Duodenal mucosa (tissue), 2 donors: ENCODE measurements around the gene GRAMD1A.
A peak's percentile ranks its signal among the peaks of the same experiment; 100 is the strongest.
"Not testable (repeated sequence)": the region's sequence is repeated elsewhere in the genome, so short reads cannot be mapped to it uniquely, and the experiment has no call there.

ENCODE experiments used
- H3K27ac ChIP-seq: one replicate; pipeline ENCODE4 v1.7.0; 2013; ENCODE audit warnings: low read depth, low read length
- H3K27me3 ChIP-seq, 2 donors: one replicate each; pipeline ENCODE4 v1.7.0; 2013; ENCODE audit warnings: low read length in 2 of 2, control low read depth in 1 of 2; ENCODE audit not compliant: insufficient read depth in 2 of 2, control insufficient read depth in 1 of 2
- H3K36me3 ChIP-seq, 2 donors: one replicate each; pipeline ENCODE4 v1.7.0; 2013; ENCODE audit warnings: low read length in 2 of 2, control low read depth in 1 of 2; ENCODE audit not compliant: insufficient read depth in 2 of 2, control insufficient read depth in 1 of 2
- H3K4me1 ChIP-seq, 2 donors: one replicate each; pipeline ENCODE4 v1.7.0; 2013; ENCODE audit warnings: low read length in 2 of 2, control low read depth in 1 of 2; ENCODE audit not compliant: insufficient read depth in 2 of 2, control insufficient read depth in 1 of 2
- H3K4me3 ChIP-seq, 2 donors: one replicate each; pipeline ENCODE4 v1.7.0; 2013; ENCODE audit warnings: low read length in 2 of 2, low read depth in 1 of 2
- H3K9ac ChIP-seq, 2 donors: one replicate each; pipeline ENCODE4 v1.7.0; 2013; ENCODE audit warnings: low read length in 2 of 2, low read depth in 1 of 2
- H3K9me3 ChIP-seq, 2 donors: one replicate each; pipeline ENCODE4 v1.7.0; 2013; ENCODE audit warnings: low read length in 2 of 2, control low read depth in 1 of 2; ENCODE audit not compliant: control insufficient read depth in 1 of 2

GRAMD1A gene

GRCh38 chr19:34963573-34964406, 36.3 kb upstream of the GRAMD1A start, which contains the start of gene ZNF792:
Gene ZNF792, minus strand, starts transcription at chr19:34964229. Its CDS starts 567 bp downstream, at chr19:34963662.
- H3K9me3 ChIP-seq = peaks cover 32 to 34% of the 10 kb centered on the region in 2 donors
- peaks cover 14% of the 10 kb centered on the region in 2 donors for H3K4me1 ChIP-seq
- peaks cover 22 to 27% of the 10 kb centered on the region in 2 donors for H3K36me3 ChIP-seq
- peak within 1 kb of the TSS; percentile 76 to 86 for H3K4me3 ChIP-seq
- H3K27me3 ChIP-seq = no peaks in the 10 kb centered on the region
- peak within 1 kb of the TSS; percentile 52 to 79 for H3K9ac ChIP-seq
- H3K27ac ChIP-seq = no peak within 1 kb of the TSS

DNA sequence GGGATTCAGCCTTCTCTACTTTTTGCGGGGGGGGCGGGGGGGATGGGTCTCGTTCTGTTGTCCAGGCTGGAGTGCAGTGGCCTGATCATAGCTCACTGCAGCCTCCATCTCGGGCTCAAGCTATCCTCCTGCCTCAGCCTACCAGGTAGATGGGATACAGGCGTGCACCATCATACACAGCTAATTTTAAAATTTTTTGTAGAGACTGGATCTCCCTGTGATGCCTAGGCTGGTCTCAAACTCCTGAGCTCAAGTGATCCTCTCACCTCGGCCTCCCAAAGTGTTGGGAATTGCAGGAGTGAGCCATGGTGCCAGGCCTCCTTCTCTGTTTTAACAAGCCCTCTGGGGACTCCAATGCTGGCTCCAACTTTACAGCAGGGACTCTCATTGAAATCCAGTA, 35.5 kb upstream of the GRAMD1A start:
- no peak overlapping the region for H3K27ac ChIP-seq
- peak overlapping the region in 1 of 2 donors; percentile 86 for H3K4me3 ChIP-seq
- no peaks in the 10 kb centered on the region for H3K27me3 ChIP-seq
- no peak overlapping the region for H3K9ac ChIP-seq
- H3K9me3 ChIP-seq = peaks cover 24 to 26% of the 10 kb centered on the region in 2 donors
- H3K36me3 ChIP-seq = peaks cover 13 to 19% of the 10 kb centered on the region in 2 donors
- H3K4me1 ChIP-seq = peaks cover 14% of the 10 kb centered on the region in 2 donors

DNA sequence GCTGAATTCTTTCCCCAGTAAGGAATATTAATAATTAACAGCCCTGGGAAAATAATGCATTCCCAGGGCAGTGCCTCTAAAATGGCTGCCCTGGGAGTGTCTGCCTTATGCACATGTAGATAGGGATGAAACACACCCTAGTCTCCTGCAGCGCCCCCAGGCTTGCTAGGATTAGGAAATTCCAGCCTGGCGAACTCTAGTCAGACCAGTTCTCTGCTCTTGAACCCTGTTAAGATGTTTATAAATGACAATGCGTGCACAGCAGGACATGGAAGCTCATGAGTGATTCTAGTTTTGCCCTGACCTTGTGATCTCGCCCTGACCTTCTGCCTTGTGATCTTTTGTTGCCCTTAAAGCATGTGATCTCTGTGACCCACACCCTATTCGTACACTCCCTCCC, 34.6 kb upstream of the GRAMD1A start:
- H3K36me3 ChIP-seq, H3K9ac ChIP-seq, H3K4me3 ChIP-seq, H3K27me3 ChIP-seq, H3K27ac ChIP-seq: not testable (repeated sequence)
- Histone ChIP-seq H3K9me3 (peaks cover 16 to 17% of the 10 kb centered on the region in 2 donors), H3K4me1 (peaks cover 14% of the 10 kb centered on the region in 2 donors)

GRCh38 chr19:34967551-34967950, 32.6 kb upstream of the GRAMD1A start:
- H3K4me1 ChIP-seq = peaks cover 6 to 8% of the 10 kb centered on the region in 2 donors
- H3K4me3 ChIP-seq = no peak overlapping the region
- H3K27me3 ChIP-seq = no peaks in the 10 kb centered on the region
- no peak overlapping the region for H3K9ac ChIP-seq
- H3K27ac ChIP-seq = no peak overlapping the region
- H3K9me3 ChIP-seq = peaks cover 0 to 3% of the 10 kb centered on the region in 2 donors
- H3K36me3 ChIP-seq = no peaks in the 10 kb centered on the region

- H3K9me3 ChIP-seq = peaks cover 0 to 3% of the 10 kb centered on the region in 2 donors
- no peaks in the 10 kb centered on the region for H3K27me3 ChIP-seq
- H3K4me3 ChIP-seq = no peak overlapping the region
- peaks cover 5 to 10% of the 10 kb centered on the region in 2 donors for H3K4me1 ChIP-seq
- no peaks in the 10 kb centered on the region for H3K36me3 ChIP-seq
- H3K9ac ChIP-seq = no peak overlapping the region
- H3K27ac ChIP-seq = no peak overlapping the region
These were observed 30.4 kb upstream of the GRAMD1A start for GRCh38 chr19:34969721-34970120.

DNA sequence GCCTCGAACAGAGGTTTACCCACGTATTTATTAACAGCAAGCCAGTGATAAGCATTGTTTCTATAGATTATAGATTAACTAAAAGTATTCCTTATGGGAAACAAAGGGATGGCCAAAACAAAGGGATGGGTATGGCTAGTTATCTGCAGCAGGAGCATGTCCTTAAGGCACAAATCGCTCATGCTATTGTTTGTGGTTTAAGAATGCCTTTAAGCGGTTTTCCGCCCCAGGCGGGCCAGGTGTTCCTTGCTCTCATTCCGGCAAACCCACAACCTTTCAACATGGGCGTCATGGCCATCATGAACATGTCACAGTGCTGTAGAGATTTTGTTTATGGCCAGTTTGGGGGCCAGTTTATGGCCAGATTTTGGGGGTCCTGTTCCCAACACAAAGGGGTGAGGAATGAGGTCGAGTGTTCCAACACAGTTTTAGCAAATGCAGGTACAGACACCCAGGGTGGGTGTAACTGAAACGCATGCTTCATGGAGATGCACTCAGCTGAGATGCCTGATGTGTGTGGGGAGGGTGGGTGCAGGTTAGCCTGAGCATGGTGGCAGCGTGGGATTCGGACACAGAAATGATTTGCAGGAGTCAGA, 29.8 kb upstream of the GRAMD1A start:
- peaks cover 11 to 12% of the 10 kb centered on the region in 2 donors for H3K4me1 ChIP-seq
- H3K27ac ChIP-seq, H3K9ac ChIP-seq, H3K27me3 ChIP-seq, H3K9me3 ChIP-seq, H3K36me3 ChIP-seq, H3K4me3 ChIP-seq: not testable (repeated sequence)

DNA sequence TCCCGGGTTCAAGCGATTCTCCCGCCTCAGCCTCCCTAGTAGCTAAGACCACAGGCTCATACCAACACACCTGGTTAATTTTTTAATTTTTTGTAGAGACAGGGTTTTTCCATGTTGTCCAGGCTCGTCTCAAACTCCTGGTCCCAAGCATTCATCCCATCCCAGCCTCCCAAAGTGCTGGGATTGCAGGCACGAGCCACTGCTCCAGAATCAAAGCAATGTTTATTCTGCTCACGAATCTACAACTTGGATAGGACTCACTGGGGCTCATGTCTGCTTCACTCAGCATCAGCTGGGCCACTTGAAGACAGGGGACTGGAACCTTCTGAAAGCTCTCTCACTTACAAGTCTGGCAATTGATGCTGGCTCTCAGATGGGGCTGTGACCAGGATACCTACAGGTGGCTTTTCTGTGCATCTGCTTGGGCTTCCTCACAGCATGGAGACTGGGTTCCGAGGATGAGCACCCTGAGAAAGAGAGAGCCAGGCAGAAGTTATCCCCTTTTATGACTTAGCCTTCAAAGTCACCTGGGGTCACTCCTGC, 27.9 kb upstream of the GRAMD1A start:
- peaks cover 11 to 13% of the 10 kb centered on the region in 2 donors for H3K4me1 ChIP-seq
- no peak overlapping the region for H3K27ac ChIP-seq
- no peaks in the 10 kb centered on the region for H3K27me3 ChIP-seq
- H3K9me3 ChIP-seq = peaks cover 9 to 11% of the 10 kb centered on the region in 2 donors
- no peak overlapping the region for H3K9ac ChIP-seq
- H3K36me3 ChIP-seq = no peaks in the 10 kb centered on the region
- no peak overlapping the region for H3K4me3 ChIP-seq

DNA sequence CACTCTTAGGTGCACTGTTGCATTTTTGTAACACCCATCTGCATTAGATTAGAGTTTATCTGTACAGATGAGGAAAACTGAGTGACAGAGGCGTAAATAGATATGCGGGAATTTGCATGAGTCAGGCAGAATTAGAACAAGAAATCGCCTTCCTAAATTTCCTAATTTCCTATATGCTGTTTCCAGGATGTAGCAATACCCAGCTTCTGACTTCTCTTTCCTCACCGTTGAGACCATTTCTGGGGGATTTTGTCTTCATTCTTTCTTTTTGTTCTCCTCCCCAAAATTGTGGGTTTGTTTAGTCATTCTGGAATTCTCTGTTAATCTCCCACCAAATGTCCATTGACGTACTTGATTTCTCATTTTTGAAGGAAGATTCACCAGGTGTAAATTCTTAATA, 25.5 kb upstream of the GRAMD1A start:
- no peak overlapping the region for H3K9ac ChIP-seq
- peaks cover 13 to 19% of the 10 kb centered on the region in 2 donors for H3K4me1 ChIP-seq
- H3K27me3 ChIP-seq = no peaks in the 10 kb centered on the region
- no peaks in the 10 kb centered on the region for H3K36me3 ChIP-seq
- H3K27ac ChIP-seq = no peak overlapping the region
- H3K9me3 ChIP-seq = peaks cover 8 to 10% of the 10 kb centered on the region in 2 donors
- no peak overlapping the region for H3K4me3 ChIP-seq

DNA sequence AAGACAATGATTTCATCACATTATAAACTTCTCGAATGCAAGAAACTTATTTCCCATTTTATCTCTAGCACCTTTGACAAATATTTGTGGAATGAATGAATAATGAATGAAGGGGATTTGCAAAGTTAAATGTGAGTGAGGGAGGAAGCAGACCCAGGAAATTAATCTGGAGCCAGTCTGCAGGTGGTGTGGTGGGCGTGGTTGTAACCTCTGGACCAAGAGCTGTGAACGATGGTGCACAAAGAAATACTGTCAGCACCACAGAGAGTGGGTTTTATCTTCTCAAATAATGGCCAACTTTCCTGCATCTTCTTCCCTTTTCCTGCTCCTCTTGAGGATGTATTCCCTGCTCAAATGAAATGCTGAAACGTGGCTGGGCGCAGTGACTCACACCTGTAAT, 25.1 kb upstream of the GRAMD1A start:
- Histone ChIP-seq H3K27me3 (no peaks in the 10 kb centered on the region), H3K9me3 (peaks cover 8 to 10% of the 10 kb centered on the region in 2 donors), H3K4me3 (no peak overlapping the region), H3K27ac (no peak overlapping the region), H3K36me3 (no peaks in the 10 kb centered on the region), H3K9ac (no peak overlapping the region), H3K4me1 (peaks cover 13 to 19% of the 10 kb centered on the region in 2 donors)

DNA sequence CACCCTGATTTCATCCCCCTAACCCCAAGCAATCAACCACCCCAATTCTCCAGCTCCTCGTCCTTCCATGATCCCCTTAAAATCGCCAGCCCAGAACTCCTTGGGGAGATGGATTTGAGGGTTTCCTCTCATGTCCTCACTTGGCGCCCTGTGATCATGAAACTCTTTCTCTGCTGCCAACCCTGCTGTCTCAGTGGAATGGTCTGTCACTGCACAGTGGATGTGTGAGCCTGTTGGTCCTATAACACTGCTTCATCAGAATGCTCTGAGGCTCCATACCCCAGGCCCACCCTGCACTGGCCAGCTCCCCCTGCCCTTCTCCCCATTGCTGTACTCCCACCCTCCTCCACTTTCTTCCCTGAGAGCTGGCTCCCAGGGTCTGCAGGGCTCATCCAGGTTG, 23.5 kb upstream of the GRAMD1A start:
- H3K9ac ChIP-seq = no peak overlapping the region
- no peaks in the 10 kb centered on the region for H3K27me3 ChIP-seq
- H3K4me1 ChIP-seq = peaks cover 13 to 19% of the 10 kb centered on the region in 2 donors
- no peak overlapping the region for H3K27ac ChIP-seq
- peaks cover 8 to 10% of the 10 kb centered on the region in 2 donors for H3K9me3 ChIP-seq
- no peaks in the 10 kb centered on the region for H3K36me3 ChIP-seq
- no peak overlapping the region for H3K4me3 ChIP-seq
